T-helper 2 cell treated with Interferon-gamma antibody and Interleukin-4, amounts not matched to agents 5 μg/mL and 100 μg/mL, for 36 hours (primary cell): ENCODE data around the gene SASH1.

ENCODE experiments used
- DNase-seq: peaks from one replicate; pipeline ENCODE4 v3.0.0; 2021; ENCODE audit warnings: low spot score
- H3K27ac Mint-ChIP-seq: one replicate; pipeline ENCODE4 v1.8.0; 2021; ENCODE audit warnings: mild to moderate bottlenecking, mixed read lengths
- H3K27me3 Mint-ChIP-seq: one replicate; pipeline ENCODE4 v1.8.0; 2021; ENCODE audit warnings: low read depth, mixed read lengths
- H3K36me3 Mint-ChIP-seq: one replicate; pipeline ENCODE4 v1.8.0; 2021; ENCODE audit warnings: low read depth, mixed read lengths
- H3K4me1 Mint-ChIP-seq: one replicate; pipeline ENCODE4 v1.8.0; 2021; ENCODE audit warnings: low read depth, mixed read lengths
- H3K4me3 Mint-ChIP-seq: one replicate; pipeline ENCODE4 v1.8.0; 2022; ENCODE audit warnings: mild to moderate bottlenecking, moderate library complexity, mixed read lengths
- H3K9me3 Mint-ChIP-seq: one replicate; pipeline ENCODE4 v1.8.0; 2021; ENCODE audit warnings: mixed read lengths

The SASH1 gene

GRCh38 chr6:148431840-148432239 lies 89.2 kb downstream of the SASH1 start:
- Mint-ChIP-seq H3K4me1 (no peaks in the 10 kb centered on the region), H3K9me3 (no peaks in the 10 kb centered on the region), H3K36me3 (no peaks in the 10 kb centered on the region), H3K27ac (no peak overlapping the region), H3K4me3 (no peak overlapping the region), H3K27me3 (no peaks in the 10 kb centered on the region)
- no peak for DNase-seq

GRCh38 chr6:148432462-148433195 lies 90.0 kb downstream of the SASH1 start:
- peaks cover under 1% of the 10 kb centered on the region for H3K27me3 Mint-ChIP-seq
- H3K27ac Mint-ChIP-seq = no peak overlapping the region
- DNase-seq = no peak
- H3K9me3 Mint-ChIP-seq = no peaks in the 10 kb centered on the region
- H3K4me3 Mint-ChIP-seq = no peak overlapping the region
- no peaks in the 10 kb centered on the region for H3K36me3 Mint-ChIP-seq
- H3K4me1 Mint-ChIP-seq = no peaks in the 10 kb centered on the region

DNA sequence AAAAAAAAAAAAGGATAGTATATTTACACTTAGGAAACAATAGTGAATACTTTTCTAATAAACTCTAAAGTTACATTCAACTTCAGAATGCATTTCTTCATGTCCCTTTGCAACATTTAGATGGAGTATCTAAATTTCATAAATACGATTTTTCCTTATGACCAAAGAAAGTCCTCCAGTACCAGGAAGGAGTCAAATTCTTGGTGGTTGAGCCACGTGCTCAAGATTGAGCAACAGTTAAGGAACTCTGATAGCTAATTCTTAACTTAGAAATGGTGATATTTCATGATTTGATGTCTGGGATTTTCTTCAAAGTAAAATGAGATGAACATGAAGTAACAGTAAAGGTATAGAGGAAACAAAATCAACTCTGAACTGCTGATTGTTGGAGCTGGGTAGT lies 92.7 kb downstream of the SASH1 start:
- H3K27me3 Mint-ChIP-seq = peaks cover 7% of the 10 kb centered on the region
- no peak for DNase-seq
- no peak overlapping the region for H3K27ac Mint-ChIP-seq

GRCh38 chr6:148436466-148436865 lies 93.8 kb downstream of the SASH1 start:
- Mint-ChIP-seq H3K4me1 (peaks cover 2% of the 10 kb centered on the region), H3K9me3 (no peaks in the 10 kb centered on the region), H3K4me3 (no peak overlapping the region), H3K27me3 (peaks cover 8% of the 10 kb centered on the region), H3K27ac (no peak overlapping the region), H3K36me3 (no peaks in the 10 kb centered on the region)
- no peak for DNase-seq

More for the DNA sequence above, 92.7 kb downstream of the SASH1 start:
- no peaks in the 10 kb centered on the region for H3K4me1 Mint-ChIP-seq
- H3K9me3 Mint-ChIP-seq = no peaks in the 10 kb centered on the region
- no peaks in the 10 kb centered on the region for H3K36me3 Mint-ChIP-seq
- no peak overlapping the region for H3K4me3 Mint-ChIP-seq

DNA sequence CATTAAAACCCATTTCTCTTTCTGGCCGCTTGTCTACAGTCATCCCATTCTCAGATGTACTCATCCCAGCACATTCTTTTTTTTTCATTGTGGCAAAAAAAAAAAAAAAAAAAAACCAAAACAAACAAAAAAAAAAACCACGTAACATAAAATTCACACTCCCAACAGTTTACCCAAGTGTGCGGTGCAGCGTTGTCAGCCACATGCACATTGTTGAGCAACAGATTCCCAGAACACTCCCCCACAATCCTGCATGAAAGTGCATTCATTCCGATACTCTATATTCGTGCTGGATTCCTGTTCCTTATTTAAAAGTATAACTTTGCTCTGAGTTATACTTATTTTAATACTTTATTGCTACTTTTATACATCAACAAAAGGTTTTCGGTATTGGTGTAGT lies 96.0 kb downstream of the SASH1 start:
- Mint-ChIP-seq H3K36me3 (no peaks in the 10 kb centered on the region), H3K9me3 (no peaks in the 10 kb centered on the region), H3K27me3 (peaks cover 10% of the 10 kb centered on the region), H3K27ac (no peak overlapping the region), H3K4me1 (peaks cover 8% of the 10 kb centered on the region), H3K4me3 (no peak overlapping the region)
- DNase-seq = no peak

DNA sequence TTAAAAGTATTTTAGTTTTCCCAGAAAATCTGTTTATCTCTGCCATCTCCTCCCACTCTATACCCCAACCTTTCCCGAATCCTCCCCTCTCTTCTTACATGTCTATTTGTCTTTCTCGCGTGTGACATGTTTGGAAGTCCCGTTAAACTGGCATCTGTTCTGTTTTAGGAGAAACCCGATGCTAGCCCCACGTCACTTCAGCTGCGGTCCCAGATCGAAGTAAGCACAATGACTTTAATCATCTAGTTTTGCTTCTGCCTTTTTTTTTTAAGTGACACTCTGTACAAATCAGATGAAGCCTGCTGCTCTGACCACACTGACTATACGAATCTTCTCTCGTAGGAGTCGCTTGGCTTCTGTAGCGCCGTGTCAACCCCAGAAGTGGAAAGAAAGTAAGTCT lies 97.4 kb downstream of the SASH1 start:
- no peaks in the 10 kb centered on the region for H3K9me3 Mint-ChIP-seq
- no peaks in the 10 kb centered on the region for H3K36me3 Mint-ChIP-seq
- no peak for DNase-seq
- H3K4me3 Mint-ChIP-seq = no peak overlapping the region
- H3K4me1 Mint-ChIP-seq = peaks cover 8% of the 10 kb centered on the region
- peaks cover 10% of the 10 kb centered on the region for H3K27me3 Mint-ChIP-seq
- no peak overlapping the region for H3K27ac Mint-ChIP-seq

DNA sequence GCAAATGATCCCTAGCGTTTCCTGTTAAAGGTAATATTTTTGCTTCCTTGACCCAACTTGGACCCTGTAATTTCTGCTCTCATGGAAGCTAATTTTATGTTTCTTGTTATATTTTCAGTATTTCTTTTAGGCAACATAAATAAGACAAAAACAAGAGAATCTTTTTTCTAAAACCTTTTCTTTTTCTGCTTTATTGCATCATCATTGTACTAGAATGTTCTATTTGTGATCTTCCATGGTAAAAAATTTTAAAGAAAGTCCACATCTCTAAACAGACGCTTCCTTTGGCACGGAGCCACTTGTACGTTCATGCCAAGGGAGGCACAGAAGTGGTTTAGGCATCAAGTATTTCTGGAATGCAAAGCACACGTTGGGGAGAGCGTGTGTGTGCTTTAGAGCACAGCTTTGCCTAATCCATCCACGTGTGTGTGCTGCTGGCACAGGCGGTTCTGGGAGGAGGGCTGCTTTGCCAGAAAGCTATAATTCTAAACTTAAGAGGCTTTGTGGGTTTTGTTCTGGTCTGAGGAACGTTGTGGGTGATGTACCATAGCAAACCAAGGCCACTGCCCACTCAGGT lies 98.3 kb downstream of the SASH1 start:
- Mint-ChIP-seq H3K4me3 (no peak overlapping the region), H3K9me3 (no peaks in the 10 kb centered on the region), H3K27ac (no peak overlapping the region), H3K4me1 (peaks cover 8% of the 10 kb centered on the region), H3K36me3 (no peaks in the 10 kb centered on the region), H3K27me3 (peaks cover 10% of the 10 kb centered on the region)
- no peak for DNase-seq

- Mint-ChIP-seq H3K27ac (peak overlapping the region; percentile 43), H3K4me1 (peaks cover 8% of the 10 kb centered on the region), H3K9me3 (no peaks in the 10 kb centered on the region), H3K4me3 (no peak overlapping the region), H3K36me3 (no peaks in the 10 kb centered on the region), H3K27me3 (peaks cover 12% of the 10 kb centered on the region)
- peak; percentile 16 for DNase-seq
Observed at GRCh38 chr6:148441454-148441911, 98.8 kb downstream of the SASH1 start.

DNA sequence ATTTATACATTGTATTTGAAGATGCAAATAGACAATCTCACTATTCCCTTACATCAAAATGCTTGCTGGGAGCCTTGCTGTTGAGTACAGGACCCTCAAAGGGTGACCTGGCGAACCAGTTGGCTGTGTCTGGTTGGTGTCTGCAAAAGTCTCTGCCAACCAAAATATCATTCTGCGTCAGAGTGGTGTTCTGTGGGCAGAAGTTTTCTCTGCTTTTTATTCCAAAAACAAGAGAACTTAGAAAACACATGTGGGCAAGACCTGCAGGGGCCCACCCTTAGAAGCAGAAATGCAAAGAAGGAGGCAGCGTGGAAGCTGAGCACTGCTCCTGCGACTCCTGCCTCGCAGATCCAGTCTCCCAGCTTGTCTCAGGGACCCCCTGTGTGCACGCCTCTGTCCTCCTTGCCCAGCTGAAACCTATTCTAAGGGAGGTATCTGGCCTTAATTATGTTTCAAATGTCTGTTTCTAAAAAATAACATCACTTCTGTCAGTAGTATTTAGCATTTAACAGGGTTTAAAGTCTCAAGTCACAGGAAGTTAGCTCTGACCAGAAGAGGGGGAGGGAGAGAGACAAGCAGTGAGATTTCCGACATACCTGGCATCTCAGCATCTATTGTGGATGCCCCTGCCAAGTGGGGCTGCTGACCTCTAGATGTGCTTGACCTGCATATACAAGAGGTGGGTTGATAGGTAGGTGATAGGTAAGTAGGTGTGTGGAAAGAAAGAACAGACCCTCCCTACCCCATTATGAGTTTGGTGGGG lies 101.3 kb downstream of the SASH1 start:
- H3K27me3 Mint-ChIP-seq = peaks cover 32% of the 10 kb centered on the region
- H3K27ac Mint-ChIP-seq = no peak overlapping the region
- H3K4me1 Mint-ChIP-seq = peaks cover 18% of the 10 kb centered on the region
- no peak for DNase-seq
- H3K9me3 Mint-ChIP-seq = no peaks in the 10 kb centered on the region
- no peaks in the 10 kb centered on the region for H3K36me3 Mint-ChIP-seq
- H3K4me3 Mint-ChIP-seq = no peak overlapping the region

DNA sequence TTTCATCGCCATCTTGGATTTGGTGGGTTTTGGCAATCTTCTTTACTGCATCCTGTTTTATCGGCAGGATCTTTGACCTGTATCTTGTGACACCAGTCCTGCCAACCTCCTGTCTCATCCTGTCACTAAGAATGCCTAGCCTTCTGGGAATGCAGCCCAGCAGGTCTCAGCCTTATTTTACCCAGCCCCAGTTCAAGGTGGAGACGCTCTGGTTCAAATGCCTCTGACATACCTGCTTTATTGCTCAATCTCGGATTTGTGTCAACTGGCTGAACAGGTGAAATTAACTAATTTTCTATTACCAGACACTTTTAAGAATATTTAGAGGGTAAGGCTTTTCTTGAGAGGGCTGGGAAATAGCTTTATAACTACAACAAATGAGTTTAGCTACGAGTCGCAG lies 102.5 kb downstream of the SASH1 start:
- H3K4me1 Mint-ChIP-seq = peaks cover 18% of the 10 kb centered on the region
- H3K36me3 Mint-ChIP-seq = no peaks in the 10 kb centered on the region
- no peaks in the 10 kb centered on the region for H3K9me3 Mint-ChIP-seq
- H3K27me3 Mint-ChIP-seq = peaks cover 32% of the 10 kb centered on the region
- H3K27ac Mint-ChIP-seq = no peak overlapping the region
- DNase-seq = no peak
- H3K4me3 Mint-ChIP-seq = no peak overlapping the region

GRCh38 chr6:148445620-148446019 lies 103.0 kb downstream of the SASH1 start:
- DNase-seq = no peak
- Mint-ChIP-seq H3K27ac (no peak overlapping the region), H3K27me3 (peaks cover 31% of the 10 kb centered on the region), H3K4me3 (no peak overlapping the region), H3K4me1 (peaks cover 18% of the 10 kb centered on the region), H3K36me3 (no peaks in the 10 kb centered on the region), H3K9me3 (no peaks in the 10 kb centered on the region)

GRCh38 chr6:148446681-148447080 lies 104.0 kb downstream of the SASH1 start:
- no peak for DNase-seq
- no peaks in the 10 kb centered on the region for H3K9me3 Mint-ChIP-seq
- peaks cover 34% of the 10 kb centered on the region for H3K27me3 Mint-ChIP-seq
- H3K27ac Mint-ChIP-seq = no peak overlapping the region
- H3K36me3 Mint-ChIP-seq = no peaks in the 10 kb centered on the region
- H3K4me3 Mint-ChIP-seq = no peak overlapping the region
- peaks cover 22% of the 10 kb centered on the region for H3K4me1 Mint-ChIP-seq

DNA sequence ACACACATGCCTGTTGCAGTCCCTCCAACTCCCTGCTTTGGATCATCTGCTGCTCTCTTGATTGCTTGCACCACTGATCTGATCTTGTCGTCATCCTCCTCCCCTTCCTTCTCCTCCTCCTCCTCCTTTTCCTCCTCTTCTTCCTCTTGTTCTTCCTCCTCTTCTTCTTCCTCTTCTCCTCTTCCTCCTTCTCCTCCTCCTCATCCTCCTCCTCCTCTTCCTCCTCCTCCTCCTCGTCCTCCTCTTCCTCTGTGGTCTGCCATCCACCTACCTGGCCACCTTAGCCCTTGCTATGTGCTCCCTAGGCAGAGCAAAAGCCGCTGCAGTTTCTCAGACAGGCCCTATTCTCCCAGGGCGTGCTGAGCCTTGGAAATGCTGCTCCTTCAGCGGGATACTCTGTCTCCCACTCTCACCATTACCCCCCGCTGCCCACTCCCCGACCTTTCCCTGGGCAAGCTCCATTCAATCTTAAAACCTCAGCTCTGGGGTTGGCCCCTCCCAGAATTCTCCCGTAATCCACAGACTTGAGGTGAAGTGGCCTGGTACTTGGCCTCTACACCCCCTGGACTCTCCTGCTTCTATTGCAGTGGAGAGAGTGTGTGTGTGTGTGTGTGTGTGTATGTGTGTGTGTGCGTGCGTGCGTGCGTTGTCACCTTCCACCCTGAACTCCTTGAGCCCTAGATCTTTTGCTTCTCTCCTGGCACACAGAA lies 105.0 kb downstream of the SASH1 start:
- peaks cover 34% of the 10 kb centered on the region for H3K27me3 Mint-ChIP-seq
- no peaks in the 10 kb centered on the region for H3K9me3 Mint-ChIP-seq
- no peak for DNase-seq
- peaks cover 27% of the 10 kb centered on the region for H3K4me1 Mint-ChIP-seq
- no peaks in the 10 kb centered on the region for H3K36me3 Mint-ChIP-seq
- no peak overlapping the region for H3K27ac Mint-ChIP-seq
- no peak overlapping the region for H3K4me3 Mint-ChIP-seq
